ENCODE data around the gene TJP2.

Gene TJP2

DNA sequence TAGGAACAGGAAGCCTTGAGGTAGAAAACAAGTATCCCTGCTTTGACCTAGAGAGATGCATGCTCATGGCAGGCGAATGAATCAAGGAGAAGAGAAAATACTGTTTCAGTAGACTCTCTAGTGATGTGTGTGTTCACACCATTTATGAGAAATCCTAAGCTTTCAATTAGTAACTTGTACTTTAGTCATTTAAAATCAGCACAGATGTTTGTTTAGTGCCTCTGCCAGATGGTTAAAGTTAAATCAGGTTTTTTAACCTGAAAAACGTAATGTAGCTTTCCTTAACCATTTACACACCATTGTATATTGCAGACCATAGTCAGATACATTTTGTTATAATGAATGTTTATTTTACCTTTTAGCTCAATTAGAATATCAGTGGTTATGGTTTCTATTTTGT lies 5.0 kb downstream of the TJP2 start:
- Histone ChIP-seq H3K4me3 (ENCODE audit: low read depth, low read length) (no peak overlapping the region), H3K4me1 (ENCODE audit: control insufficient read depth, insufficient read depth, low read length) (peaks cover 21% of the 10 kb centered on the region), H3K9me3 (ENCODE audit: control insufficient read depth, insufficient read depth, low read depth, low read length) (no peaks in the 10 kb centered on the region), H3K27ac (ENCODE audit: extremely low read depth, low read depth, low read length) (no peak overlapping the region), H3K36me3 (ENCODE audit: control insufficient read depth in 2 of 2, insufficient read depth in 1 of 2, low read length in 2 of 2) (no peaks in the 10 kb centered on the region)
- ChIA-PET POLR2A (interaction anchor here (2.0 kb wide), 1 partner anchor 58 kb away, joined by 13 read pairs; no protein-coding TSS in a partner anchor), CTCF (interaction anchor here (0.5 to 3.3 kb wide), 9 partner anchors 11 to 199 kb away, joined by 3 to 25 read pairs (median 4); no protein-coding TSS in a partner anchor)
- no peak for TF ChIP-seq ZNF140 (tag by site-specific recombination; IDR thresholded peaks at IDR 0.05)
- no peak for TF ChIP-seq SCRT2 (tag by site-specific recombination; IDR thresholded peaks at IDR 0.05)
- TF ChIP-seq, protein P1, sequence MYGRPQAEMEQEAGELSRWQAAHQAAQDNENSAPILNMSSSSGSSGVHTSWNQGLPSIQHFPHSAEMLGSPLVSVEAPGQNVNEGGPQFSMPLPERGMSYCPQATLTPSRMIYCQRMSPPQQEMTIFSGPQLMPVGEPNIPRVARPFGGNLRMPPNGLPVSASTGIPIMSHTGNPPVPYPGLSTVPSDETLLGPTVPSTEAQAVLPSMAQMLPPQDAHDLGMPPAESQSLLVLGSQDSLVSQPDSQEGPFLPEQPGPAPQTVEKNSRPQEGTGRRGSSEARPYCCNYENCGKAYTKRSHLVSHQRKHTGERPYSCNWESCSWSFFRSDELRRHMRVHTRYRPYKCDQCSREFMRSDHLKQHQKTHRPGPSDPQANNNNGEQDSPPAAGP (tag by site-specific recombination; IDR thresholded peaks at IDR 0.05) = no peak
- no peak for TF ChIP-seq MZF1 (tag by site-specific recombination; IDR thresholded peaks at IDR 0.05; ENCODE audit: borderline replicate concordance)
- TF ChIP-seq YY2 (tag by site-specific recombination; IDR thresholded peaks at IDR 0.05) = no peak
- no peak for TF ChIP-seq REPIN1 (tag by site-specific recombination; IDR thresholded peaks at IDR 0.05; ENCODE audit: low read depth)
- TF ChIP-seq, protein P2, sequence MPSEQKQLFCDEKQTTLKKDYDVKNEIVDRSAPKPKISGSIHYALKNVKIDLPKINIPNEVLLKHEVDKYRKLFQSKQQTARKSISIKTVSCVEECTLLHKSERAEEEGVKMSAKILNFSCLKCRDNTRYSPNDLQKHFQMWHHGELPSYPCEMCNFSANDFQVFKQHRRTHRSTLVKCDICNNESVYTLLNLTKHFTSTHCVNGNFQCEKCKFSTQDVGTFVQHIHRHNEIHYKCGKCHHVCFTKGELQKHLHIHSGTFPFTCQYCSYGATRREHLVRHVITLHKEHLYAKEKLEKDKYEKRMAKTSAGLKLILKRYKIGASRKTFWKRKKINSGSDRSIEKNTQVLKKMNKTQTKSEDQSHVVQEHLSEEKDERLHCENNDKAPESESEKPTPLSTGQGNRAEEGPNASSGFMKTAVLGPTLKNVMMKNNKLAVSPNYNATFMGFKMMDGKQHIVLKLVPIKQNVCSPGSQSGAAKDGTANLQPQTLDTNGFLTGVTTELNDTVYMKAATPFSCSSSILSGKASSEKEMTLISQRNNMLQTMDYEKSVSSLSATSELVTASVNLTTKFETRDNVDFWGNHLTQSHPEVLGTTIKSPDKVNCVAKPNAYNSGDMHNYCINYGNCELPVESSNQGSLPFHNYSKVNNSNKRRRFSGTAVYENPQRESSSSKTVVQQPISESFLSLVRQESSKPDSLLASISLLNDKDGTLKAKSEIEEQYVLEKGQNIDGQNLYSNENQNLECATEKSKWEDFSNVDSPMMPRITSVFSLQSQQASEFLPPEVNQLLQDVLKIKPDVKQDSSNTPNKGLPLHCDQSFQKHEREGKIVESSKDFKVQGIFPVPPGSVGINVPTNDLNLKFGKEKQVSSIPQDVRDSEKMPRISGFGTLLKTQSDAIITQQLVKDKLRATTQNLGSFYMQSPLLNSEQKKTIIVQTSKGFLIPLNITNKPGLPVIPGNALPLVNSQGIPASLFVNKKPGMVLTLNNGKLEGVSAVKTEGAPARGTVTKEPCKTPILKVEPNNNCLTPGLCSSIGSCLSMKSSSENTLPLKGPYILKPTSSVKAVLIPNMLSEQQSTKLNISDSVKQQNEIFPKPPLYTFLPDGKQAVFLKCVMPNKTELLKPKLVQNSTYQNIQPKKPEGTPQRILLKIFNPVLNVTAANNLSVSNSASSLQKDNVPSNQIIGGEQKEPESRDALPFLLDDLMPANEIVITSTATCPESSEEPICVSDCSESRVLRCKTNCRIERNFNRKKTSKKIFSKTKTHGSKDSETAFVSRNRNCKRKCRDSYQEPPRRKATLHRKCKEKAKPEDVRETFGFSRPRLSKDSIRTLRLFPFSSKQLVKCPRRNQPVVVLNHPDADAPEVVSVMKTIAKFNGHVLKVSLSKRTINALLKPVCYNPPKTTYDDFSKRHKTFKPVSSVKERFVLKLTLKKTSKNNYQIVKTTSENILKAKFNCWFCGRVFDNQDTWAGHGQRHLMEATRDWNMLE (tag by site-specific recombination; conservative IDR thresholded peaks at IDR 0.05; ENCODE audit: low read depth) = no peak
- no peak for TF ChIP-seq ZNF624 (tag by site-specific recombination; IDR thresholded peaks at IDR 0.05)
- no peak for TF ChIP-seq ZNF658 (tag by site-specific recombination; IDR thresholded peaks at IDR 0.05)
- no peak for TF ChIP-seq EGR2 (tag by site-specific recombination; IDR thresholded peaks at IDR 0.05; ENCODE audit: low read depth)
- no peak for TF ChIP-seq ZNF544 (tag by site-specific recombination; IDR thresholded peaks at IDR 0.05)
- no peak for TF ChIP-seq KLF1 (tag by site-specific recombination; IDR thresholded peaks at IDR 0.05)
- no peak for TF ChIP-seq ZNF202 (tag by site-specific recombination; IDR thresholded peaks at IDR 0.05; ENCODE audit: borderline replicate concordance)

DNA sequence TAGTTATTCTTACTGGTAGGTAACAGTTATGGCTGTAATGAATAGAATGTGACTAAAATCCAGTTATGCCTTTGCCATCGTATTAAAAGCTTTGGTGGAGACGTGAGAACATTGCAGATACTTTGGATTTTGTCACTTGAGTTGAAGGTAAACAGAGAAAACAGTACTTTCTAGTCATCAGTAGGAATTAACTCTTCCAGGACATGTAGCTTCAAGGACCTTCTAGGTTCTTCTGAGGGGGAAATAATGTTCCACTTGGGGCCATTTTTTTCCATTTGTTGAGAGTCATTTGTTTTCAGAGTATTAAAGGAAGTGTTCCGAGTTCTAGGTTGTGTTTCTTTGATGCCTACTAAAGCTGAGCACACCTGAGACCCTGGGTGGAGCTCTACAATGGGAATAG lies 6.1 kb downstream of the TJP2 start:
- CTCF ChIA-PET = interaction anchor here (1.2 to 3.2 kb wide), 5 partner anchors 13 to 126 kb away, joined by 3 to 33 read pairs (median 7); no protein-coding TSS in a partner anchor
- H3K27ac ChIP-seq (ENCODE audit: extremely low read depth, low read depth, low read length) = no peak overlapping the region
- H3K4me3 ChIP-seq (ENCODE audit: low read depth, low read length) = no peak overlapping the region
- H3K36me3 ChIP-seq (ENCODE audit: control insufficient read depth in 2 of 2, insufficient read depth in 1 of 2, low read length in 2 of 2) = no peaks in the 10 kb centered on the region
- no peaks in the 10 kb centered on the region for H3K9me3 ChIP-seq (ENCODE audit: control insufficient read depth, insufficient read depth, low read depth, low read length)
- POLR2A ChIA-PET = interaction anchor here (1.5 to 1.7 kb wide), 2 partner anchors 58 to 82 kb away, joined by 3 to 8 read pairs; no protein-coding TSS in a partner anchor
- peaks cover 21% of the 10 kb centered on the region for H3K4me1 ChIP-seq (ENCODE audit: control insufficient read depth, insufficient read depth, low read length)
- TF ChIP-seq ZNF140 (tag by site-specific recombination; IDR thresholded peaks at IDR 0.05) = no peak
- TF ChIP-seq, protein P3, sequence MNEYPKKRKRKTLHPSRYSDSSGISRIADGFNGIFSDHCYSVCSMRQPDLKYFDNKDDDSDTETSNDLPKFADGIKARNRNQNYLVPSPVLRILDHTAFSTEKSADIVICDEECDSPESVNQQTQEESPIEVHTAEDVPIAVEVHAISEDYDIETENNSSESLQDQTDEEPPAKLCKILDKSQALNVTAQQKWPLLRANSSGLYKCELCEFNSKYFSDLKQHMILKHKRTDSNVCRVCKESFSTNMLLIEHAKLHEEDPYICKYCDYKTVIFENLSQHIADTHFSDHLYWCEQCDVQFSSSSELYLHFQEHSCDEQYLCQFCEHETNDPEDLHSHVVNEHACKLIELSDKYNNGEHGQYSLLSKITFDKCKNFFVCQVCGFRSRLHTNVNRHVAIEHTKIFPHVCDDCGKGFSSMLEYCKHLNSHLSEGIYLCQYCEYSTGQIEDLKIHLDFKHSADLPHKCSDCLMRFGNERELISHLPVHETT (tag by site-specific recombination; IDR thresholded peaks at IDR 0.05) = no peak
- TF ChIP-seq TRIM28 (IDR thresholded peaks at IDR 0.05; ENCODE audit: borderline replicate concordance, low read length) = no peak
- TF ChIP-seq, protein P4, sequence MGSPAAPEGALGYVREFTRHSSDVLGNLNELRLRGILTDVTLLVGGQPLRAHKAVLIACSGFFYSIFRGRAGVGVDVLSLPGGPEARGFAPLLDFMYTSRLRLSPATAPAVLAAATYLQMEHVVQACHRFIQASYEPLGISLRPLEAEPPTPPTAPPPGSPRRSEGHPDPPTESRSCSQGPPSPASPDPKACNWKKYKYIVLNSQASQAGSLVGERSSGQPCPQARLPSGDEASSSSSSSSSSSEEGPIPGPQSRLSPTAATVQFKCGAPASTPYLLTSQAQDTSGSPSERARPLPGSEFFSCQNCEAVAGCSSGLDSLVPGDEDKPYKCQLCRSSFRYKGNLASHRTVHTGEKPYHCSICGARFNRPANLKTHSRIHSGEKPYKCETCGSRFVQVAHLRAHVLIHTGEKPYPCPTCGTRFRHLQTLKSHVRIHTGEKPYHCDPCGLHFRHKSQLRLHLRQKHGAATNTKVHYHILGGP (tag by site-specific recombination; IDR thresholded peaks at IDR 0.05) = no peak
- TF ChIP-seq ZNF768 (tag by site-specific recombination; IDR thresholded peaks at IDR 0.05) = no peak
- no peak for TF ChIP-seq OVOL3 (tag by site-specific recombination; IDR thresholded peaks at IDR 0.05)
- no peak for TF ChIP-seq ZNF214 (tag by site-specific recombination; IDR thresholded peaks at IDR 0.05; ENCODE audit: borderline replicate concordance)
- TF ChIP-seq, protein P5, sequence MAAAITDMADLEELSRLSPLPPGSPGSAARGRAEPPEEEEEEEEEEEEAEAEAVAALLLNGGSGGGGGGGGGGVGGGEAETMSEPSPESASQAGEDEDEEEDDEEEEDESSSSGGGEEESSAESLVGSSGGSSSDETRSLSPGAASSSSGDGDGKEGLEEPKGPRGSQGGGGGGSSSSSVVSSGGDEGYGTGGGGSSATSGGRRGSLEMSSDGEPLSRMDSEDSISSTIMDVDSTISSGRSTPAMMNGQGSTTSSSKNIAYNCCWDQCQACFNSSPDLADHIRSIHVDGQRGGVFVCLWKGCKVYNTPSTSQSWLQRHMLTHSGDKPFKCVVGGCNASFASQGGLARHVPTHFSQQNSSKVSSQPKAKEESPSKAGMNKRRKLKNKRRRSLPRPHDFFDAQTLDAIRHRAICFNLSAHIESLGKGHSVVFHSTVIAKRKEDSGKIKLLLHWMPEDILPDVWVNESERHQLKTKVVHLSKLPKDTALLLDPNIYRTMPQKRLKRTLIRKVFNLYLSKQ (tag by site-specific recombination; IDR thresholded peaks at IDR 0.05; ENCODE audit: borderline replicate concordance) = no peak
- no peak for TF ChIP-seq ZBTB21 (tag by site-specific recombination; IDR thresholded peaks at IDR 0.05)
- TF ChIP-seq ZNF514 (tag by site-specific recombination; IDR thresholded peaks at IDR 0.05) = no peak
- no peak for TF ChIP-seq ZNF274 (IDR thresholded peaks at IDR 0.05; ENCODE audit: low read length)
- no peak for TF ChIP-seq ZNF274 (tag by site-specific recombination; IDR thresholded peaks at IDR 0.05; ENCODE audit: borderline replicate concordance)
- TF ChIP-seq ZNF558 (tag by site-specific recombination; IDR thresholded peaks at IDR 0.05) = no peak
- TF ChIP-seq ZNF530 (tag by site-specific recombination; IDR thresholded peaks at IDR 0.05; ENCODE audit: low read depth) = no peak
- no peak for TF ChIP-seq ZNF747 (tag by site-specific recombination; IDR thresholded peaks at IDR 0.05)
